22Rv1 (cell line): ENCODE data around the gene CLCA2.

Experiments
- ZFX ChIP-seq: fragments of 450-650 bp; IDR thresholded peaks from 2 replicates; pipeline ENCODE4 v1.6.1; 2017; ENCODE audit warnings: antibody characterized with exemption, borderline replicate concordance
- TF ChIP-seq, protein P1 (sequence below): fragments of 450-650 bp; IDR thresholded peaks from 2 replicates; pipeline ENCODE4 v1.5.1; 2017; ENCODE audit warnings: mild to moderate bottlenecking

DNA sequence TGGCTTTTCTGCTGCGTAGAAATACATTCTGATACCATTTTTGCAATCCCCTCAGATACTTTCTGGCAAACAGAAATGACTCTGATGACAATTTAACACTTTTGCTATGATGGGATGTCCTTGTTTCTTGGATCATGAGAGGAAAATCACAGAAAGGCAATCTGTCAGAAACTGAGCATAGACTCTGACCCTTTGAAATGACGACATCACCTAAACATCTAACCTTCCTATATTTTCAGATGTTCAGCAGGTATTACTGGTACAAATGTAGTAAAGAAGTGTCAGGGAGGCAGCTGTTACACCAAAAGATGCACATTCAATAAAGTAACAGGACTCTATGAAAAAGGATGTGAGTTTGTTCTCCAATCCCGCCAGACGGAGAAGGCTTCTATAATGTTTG is 58.0 kb downstream of the CLCA2 start:
- TF ChIP-seq, protein P1, sequence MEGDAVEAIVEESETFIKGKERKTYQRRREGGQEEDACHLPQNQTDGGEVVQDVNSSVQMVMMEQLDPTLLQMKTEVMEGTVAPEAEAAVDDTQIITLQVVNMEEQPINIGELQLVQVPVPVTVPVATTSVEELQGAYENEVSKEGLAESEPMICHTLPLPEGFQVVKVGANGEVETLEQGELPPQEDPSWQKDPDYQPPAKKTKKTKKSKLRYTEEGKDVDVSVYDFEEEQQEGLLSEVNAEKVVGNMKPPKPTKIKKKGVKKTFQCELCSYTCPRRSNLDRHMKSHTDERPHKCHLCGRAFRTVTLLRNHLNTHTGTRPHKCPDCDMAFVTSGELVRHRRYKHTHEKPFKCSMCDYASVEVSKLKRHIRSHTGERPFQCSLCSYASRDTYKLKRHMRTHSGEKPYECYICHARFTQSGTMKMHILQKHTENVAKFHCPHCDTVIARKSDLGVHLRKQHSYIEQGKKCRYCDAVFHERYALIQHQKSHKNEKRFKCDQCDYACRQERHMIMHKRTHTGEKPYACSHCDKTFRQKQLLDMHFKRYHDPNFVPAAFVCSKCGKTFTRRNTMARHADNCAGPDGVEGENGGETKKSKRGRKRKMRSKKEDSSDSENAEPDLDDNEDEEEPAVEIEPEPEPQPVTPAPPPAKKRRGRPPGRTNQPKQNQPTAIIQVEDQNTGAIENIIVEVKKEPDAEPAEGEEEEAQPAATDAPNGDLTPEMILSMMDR: no peak
- no peak for TF ChIP-seq ZFX
